Natural killer cell (primary cell): ENCODE measurements around the gene DUOXA2. TPM values are rescaled to one million over a fixed set of nuclear protein-coding genes. Genes with fewer than 3 reads are reported as not detected.
"Not testable (repeated sequence)": the region's sequence is repeated elsewhere in the genome, so short reads cannot be mapped to it uniquely, and the experiment has no call there.

Source experiments
- ATAC-seq, 3 donors: fragments of 150-1000 bp in 2 of 3; fragments of 200-7000 bp in 1 of 3; cut with Tn5 transposase; 1 replicate in 1 of 3; 2 replicates in 2 of 3; pipeline ENCODE4 v1.10.0; 2021; ENCODE audit warnings: mild to moderate bottlenecking in 2 of 3, moderate library complexity in 2 of 3
- DNase-seq, 2 donors: peaks; one replicate each; pipeline versions ENCODE4 v3.0.0 to v3.0.0-alpha.2; 2013 to 2021; ENCODE audit warnings: mixed read lengths in 1 of 2
- H3K27ac ChIP-seq: one replicate; pipeline ENCODE4 v1.5.1; 2013; ENCODE audit warnings: mild to moderate bottlenecking, low read length
- H3K27me3 ChIP-seq: one replicate; pipeline ENCODE4 v1.6.1; 2013; ENCODE audit warnings: low read length; ENCODE audit not compliant: control insufficient read depth, insufficient read depth
- H3K36me3 ChIP-seq: one replicate; pipeline ENCODE4 v1.6.1; 2013; ENCODE audit warnings: low read length; ENCODE audit not compliant: control insufficient read depth, insufficient read depth
- H3K4me1 ChIP-seq: one replicate; pipeline ENCODE4 v1.6.1; 2013; ENCODE audit warnings: low read length; ENCODE audit not compliant: control insufficient read depth, insufficient read depth
- H3K4me3 ChIP-seq: one replicate; pipeline ENCODE4 v1.5.1; 2013; ENCODE audit warnings: low read length
- H3K9me3 ChIP-seq: one replicate; pipeline ENCODE4 v1.6.1; 2013; ENCODE audit warnings: low read length; ENCODE audit not compliant: control insufficient read depth, insufficient read depth
- H3K27ac Mint-ChIP-seq, 2 donors: one replicate each; pipeline ENCODE4 v1.8.0; 2022; ENCODE audit warnings: mild to moderate bottlenecking in 2 of 2, mixed read lengths in 2 of 2, moderate library complexity in 1 of 2
- H3K27me3 Mint-ChIP-seq, 2 donors: one replicate each; pipeline ENCODE4 v1.8.0; 2022; ENCODE audit warnings: low read depth in 2 of 2, mixed read lengths in 2 of 2
- H3K36me3 Mint-ChIP-seq: one replicate; pipeline ENCODE4 v1.8.0; 2022; ENCODE audit warnings: mixed read lengths
- H3K4me1 Mint-ChIP-seq, 2 donors: one replicate each; pipeline ENCODE4 v1.8.0; 2022; ENCODE audit warnings: mixed read lengths in 2 of 2
- H3K4me3 Mint-ChIP-seq: one replicate; pipeline ENCODE4 v1.8.0; 2022; ENCODE audit warnings: mild to moderate bottlenecking, moderate library complexity, mixed read lengths
- H3K9me3 Mint-ChIP-seq, 2 donors: one replicate each; pipeline ENCODE4 v1.8.0; 2022; ENCODE audit warnings: mixed read lengths in 2 of 2
- CTCF ChIP-seq: fragments of 200-600 bp; IDR thresholded peaks from one replicate; pipeline ENCODE4 v1.8.0; 2022; ENCODE audit warnings: antibody characterized with exemption
- WGBS: methylation state at CpG from one replicate; pipeline ENCODE4 v1.1.7; 2013; ENCODE audit warnings: missing lambda C conversion rate; ENCODE audit not compliant: insufficient coverage; 5-methylcytosine and 5-hydroxymethylcytosine counted together
- intact Hi-C: fragments of 100-400 bp; cut with micrococcal nuclease; formaldehyde crosslinking; loops from one replicate; pipeline ENCODE4 v1.14.2; 2022
- total RNA-seq, 4 donors: library from RNA; stranded (reverse); fragments of 120-200 nt in 1 of 4; gene quantifications; one replicate each; pipeline versions ENCODE4 v1.2.3 to v1.2.4, GENCODE V29; 2013 to 2022

Gene DUOXA2
- total RNA-seq, 3 donors from 2014 or later (not counting 1 experiment from before 2014, with no cell fraction given): not detected

GRCh38 chr15:45102226-45102625 lies 11.9 kb upstream of the DUOXA2 start:
- intact Hi-C loops: no loop called here
- Mint-ChIP-seq H3K4me3 (no peak overlapping the region), H3K4me1 (no peaks in the 10 kb centered on the region), H3K9me3 (no peaks in the 10 kb centered on the region), H3K36me3 (no peaks in the 10 kb centered on the region), H3K27ac (no peak overlapping the region), H3K27me3 (peaks cover 0 to 9% of the 10 kb centered on the region in 2 donors)
- 89% methylated on average over 6 of the region's 6 CpGs for WGBS
- no peak for ATAC-seq
- Histone ChIP-seq H3K9me3 (no peaks in the 10 kb centered on the region), H3K27me3 (no peaks in the 10 kb centered on the region), H3K36me3 (no peaks in the 10 kb centered on the region), H3K4me3 (no peak overlapping the region), H3K27ac (no peak overlapping the region), H3K4me1 (no peaks in the 10 kb centered on the region)
- TF ChIP-seq CTCF: no peak
- no peak for DNase-seq

GRCh38 chr15:45104170-45104569 lies 10.0 kb upstream of the DUOXA2 start:
- H3K27ac ChIP-seq, H3K27me3 ChIP-seq, H3K36me3 ChIP-seq, H3K4me1 Mint-ChIP-seq, H3K4me3 ChIP-seq, H3K4me3 Mint-ChIP-seq, H3K9me3 Mint-ChIP-seq, H3K4me1 ChIP-seq, H3K36me3 Mint-ChIP-seq, H3K27ac Mint-ChIP-seq, ATAC-seq, intact Hi-C loops, DNase-seq, H3K9me3 ChIP-seq: not testable (repeated sequence)
- peaks cover 6 to 16% of the 10 kb centered on the region in 2 donors for H3K27me3 Mint-ChIP-seq
- WGBS: 80% methylated on average over 9 of the region's 9 CpGs

- Histone ChIP-seq H3K36me3 (no peaks in the 10 kb centered on the region), H3K4me1 (no peaks in the 10 kb centered on the region), H3K27me3 (peaks cover 6% of the 10 kb centered on the region), H3K4me3 (no peak overlapping the region), H3K9me3 (no peaks in the 10 kb centered on the region), H3K27ac (no peak overlapping the region)
- H3K36me3 Mint-ChIP-seq: no peaks in the 10 kb centered on the region
- H3K27ac Mint-ChIP-seq: no peak overlapping the region
- H3K27me3 Mint-ChIP-seq: peaks cover 20 to 29% of the 10 kb centered on the region in 2 donors
- intact Hi-C loops: no loop called here
- no peak for ATAC-seq
- DNase-seq: no peak
- 91% methylated on average over 7 of the region's 11 CpGs for WGBS
- no peaks in the 10 kb centered on the region for H3K9me3 Mint-ChIP-seq
- no peak overlapping the region for H3K4me3 Mint-ChIP-seq
- H3K4me1 Mint-ChIP-seq: no peaks in the 10 kb centered on the region
- no peak for TF ChIP-seq CTCF
Measured at GRCh38 chr15:45105586-45105985, 8.5 kb upstream of the DUOXA2 start.

GRCh38 chr15:45106002-45106790 lies 7.9 kb upstream of the DUOXA2 start:
- Histone ChIP-seq H3K4me3 (no peak overlapping the region), H3K9me3 (no peaks in the 10 kb centered on the region), H3K36me3 (no peaks in the 10 kb centered on the region), H3K27me3 (peaks cover 6% of the 10 kb centered on the region), H3K27ac (no peak overlapping the region), H3K4me1 (no peaks in the 10 kb centered on the region)
- WGBS: 83% methylated on average over 15 of the region's 15 CpGs
- DNase-seq (no peak), ATAC-seq (no peak)
- Mint-ChIP-seq H3K36me3 (no peaks in the 10 kb centered on the region), H3K27ac (no peak overlapping the region), H3K4me1 (no peaks in the 10 kb centered on the region), H3K4me3 (no peak overlapping the region), H3K27me3 (peaks cover 21 to 30% of the 10 kb centered on the region in 2 donors), H3K9me3 (no peaks in the 10 kb centered on the region)
- intact Hi-C loops: no loop called here
- TF ChIP-seq CTCF: no peak
